Thyroid gland (tissue), 4 donors: Measurements from ENCODE around the gene ZNF26.
"Not testable (repeated sequence)": the region's sequence is repeated elsewhere in the genome, so short reads cannot be mapped to it uniquely, and the experiment has no call there.

Experiments used
- POLR2A ChIP-seq, 2 donors: fragments of 450-650 bp; IDR thresholded peaks; one replicate each; pipeline ENCODE4 v1.6.1; 2017; ENCODE audit warnings: antibody characterized with exemption in 2 of 2, mild to moderate bottlenecking in 2 of 2, moderate library complexity in 1 of 2
- TF ChIP-seq, protein P1 (sequence below), 6 experiments: fragments of 200-600 bp in 3 of 6; fragments of 450-650 bp in 3 of 6; sonication (generic) in 3 of 6; IDR thresholded peaks; one replicate each; pipeline ENCODE4 v1.5.1; 2016 to 2019; ENCODE audit warnings: antibody characterized with exemption in 6 of 6, mild to moderate bottlenecking in 2 of 6, inconsistent platforms in 1 of 6, moderate library complexity in 1 of 6

GRCh38 chr12:132963947-132964346, 22.2 kb upstream of the ZNF26 start:
- not testable (repeated sequence) for TF ChIP-seq POLR2A (IDR thresholded peaks at IDR 0.05)
- TF ChIP-seq, protein P1, sequence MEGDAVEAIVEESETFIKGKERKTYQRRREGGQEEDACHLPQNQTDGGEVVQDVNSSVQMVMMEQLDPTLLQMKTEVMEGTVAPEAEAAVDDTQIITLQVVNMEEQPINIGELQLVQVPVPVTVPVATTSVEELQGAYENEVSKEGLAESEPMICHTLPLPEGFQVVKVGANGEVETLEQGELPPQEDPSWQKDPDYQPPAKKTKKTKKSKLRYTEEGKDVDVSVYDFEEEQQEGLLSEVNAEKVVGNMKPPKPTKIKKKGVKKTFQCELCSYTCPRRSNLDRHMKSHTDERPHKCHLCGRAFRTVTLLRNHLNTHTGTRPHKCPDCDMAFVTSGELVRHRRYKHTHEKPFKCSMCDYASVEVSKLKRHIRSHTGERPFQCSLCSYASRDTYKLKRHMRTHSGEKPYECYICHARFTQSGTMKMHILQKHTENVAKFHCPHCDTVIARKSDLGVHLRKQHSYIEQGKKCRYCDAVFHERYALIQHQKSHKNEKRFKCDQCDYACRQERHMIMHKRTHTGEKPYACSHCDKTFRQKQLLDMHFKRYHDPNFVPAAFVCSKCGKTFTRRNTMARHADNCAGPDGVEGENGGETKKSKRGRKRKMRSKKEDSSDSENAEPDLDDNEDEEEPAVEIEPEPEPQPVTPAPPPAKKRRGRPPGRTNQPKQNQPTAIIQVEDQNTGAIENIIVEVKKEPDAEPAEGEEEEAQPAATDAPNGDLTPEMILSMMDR (IDR thresholded peaks at IDR 0.05), result peak in 5 of 6 experiments; percentile 27 to 61 (median 33)
